ENCODE data around the gene MYO5B. TPM values are rescaled to one million over a fixed set of nuclear protein-coding genes. Genes with fewer than 3 reads are reported as not detected.
A peak's percentile ranks its signal among the peaks of the same experiment; 100 is the strongest.

The MYO5B gene
- total RNA-seq, 4 donors from 2014 or later: 2.0 to 13.9 (median 5.3) TPM

DNA sequence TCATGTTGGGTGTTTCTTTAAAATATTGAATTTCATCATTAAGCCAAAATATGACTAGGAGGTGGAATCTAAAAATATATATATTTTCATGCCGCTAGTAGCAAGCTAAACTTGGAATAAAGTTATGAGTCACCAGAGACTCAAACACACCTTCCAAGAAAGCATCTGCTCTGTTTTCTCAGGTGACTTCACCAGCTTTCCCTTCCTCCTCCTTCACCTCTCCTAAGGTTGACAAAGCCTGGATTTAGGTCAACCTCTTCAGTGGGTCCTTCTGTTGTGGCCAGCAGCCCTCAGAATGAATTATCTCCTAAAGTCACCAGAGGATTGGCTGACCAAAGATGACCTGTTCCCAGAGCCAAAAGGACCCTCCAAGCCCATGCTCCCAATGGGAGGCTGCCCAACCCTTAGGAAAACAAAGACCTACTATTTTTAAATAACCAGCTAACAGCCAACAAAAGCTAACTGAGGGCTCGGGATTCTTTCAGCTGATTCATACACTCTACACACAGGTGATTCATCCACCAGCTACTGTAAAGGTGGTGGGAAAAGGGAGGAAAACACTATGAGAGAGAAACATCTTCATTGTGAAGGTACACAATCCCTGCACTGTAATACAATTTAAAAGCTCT, 113.9 kb downstream of the MYO5B start:
- Histone ChIP-seq H3K9me3 (no peaks in the 10 kb centered on the region), H3K36me3 (no peaks in the 10 kb centered on the region), H3K4me3 (no peak overlapping the region), H3K27ac (replicated peaks in 1 of 4) (no peak overlapping the region), H3K27me3 (peaks cover 0 to 3% (median 0%) of the 10 kb centered on the region in 4 donors), H3K4me1 (peaks cover 0 to 12% (median 8%) of the 10 kb centered on the region in 4 donors)
- TF ChIP-seq POLR2AphosphoS5 (IDR thresholded peaks at IDR 0.05) (no peak), POLR2A (IDR thresholded peaks at IDR 0.05; ENCODE audit: low read depth) (no peak), EP300 (IDR thresholded peaks at IDR 0.05) (no peak)
- TF ChIP-seq, protein P1, sequence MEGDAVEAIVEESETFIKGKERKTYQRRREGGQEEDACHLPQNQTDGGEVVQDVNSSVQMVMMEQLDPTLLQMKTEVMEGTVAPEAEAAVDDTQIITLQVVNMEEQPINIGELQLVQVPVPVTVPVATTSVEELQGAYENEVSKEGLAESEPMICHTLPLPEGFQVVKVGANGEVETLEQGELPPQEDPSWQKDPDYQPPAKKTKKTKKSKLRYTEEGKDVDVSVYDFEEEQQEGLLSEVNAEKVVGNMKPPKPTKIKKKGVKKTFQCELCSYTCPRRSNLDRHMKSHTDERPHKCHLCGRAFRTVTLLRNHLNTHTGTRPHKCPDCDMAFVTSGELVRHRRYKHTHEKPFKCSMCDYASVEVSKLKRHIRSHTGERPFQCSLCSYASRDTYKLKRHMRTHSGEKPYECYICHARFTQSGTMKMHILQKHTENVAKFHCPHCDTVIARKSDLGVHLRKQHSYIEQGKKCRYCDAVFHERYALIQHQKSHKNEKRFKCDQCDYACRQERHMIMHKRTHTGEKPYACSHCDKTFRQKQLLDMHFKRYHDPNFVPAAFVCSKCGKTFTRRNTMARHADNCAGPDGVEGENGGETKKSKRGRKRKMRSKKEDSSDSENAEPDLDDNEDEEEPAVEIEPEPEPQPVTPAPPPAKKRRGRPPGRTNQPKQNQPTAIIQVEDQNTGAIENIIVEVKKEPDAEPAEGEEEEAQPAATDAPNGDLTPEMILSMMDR (IDR thresholded peaks at IDR 0.05): no peak
- 54% methylated on average over 2 of the region's 2 CpGs for whole genome bisulfite sequencing
- intact Hi-C loops (cut with DNase I): no loop called here
- no peak for DNase-seq (ENCODE audit: extremely low spot score)

DNA sequence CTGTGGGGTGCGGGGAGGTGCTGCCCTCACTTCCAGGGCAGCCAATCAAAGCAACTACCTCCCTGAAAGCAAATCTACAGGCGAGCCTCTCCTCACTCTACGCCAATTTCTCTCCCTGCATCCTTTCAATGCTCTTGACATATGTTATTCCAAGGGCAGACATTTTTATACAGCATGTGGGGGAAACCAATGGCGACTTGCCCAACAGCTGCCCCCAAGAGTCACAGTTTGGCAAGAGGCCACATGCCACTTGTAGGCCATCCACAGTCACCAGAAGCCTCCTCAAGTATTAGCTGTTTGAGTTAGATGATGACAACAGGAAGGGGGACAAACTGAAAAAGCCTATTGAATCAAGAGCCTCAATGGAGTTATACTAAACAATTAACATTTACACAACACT, 114.6 kb downstream of the MYO5B start:
- no peak for DNase-seq (ENCODE audit: extremely low spot score)
- Histone ChIP-seq H3K4me3 (no peak overlapping the region), H3K36me3 (no peaks in the 10 kb centered on the region), H3K9me3 (no peaks in the 10 kb centered on the region), H3K27ac (replicated peaks in 1 of 4) (no peak overlapping the region), H3K4me1 (peaks cover 0 to 12% (median 9%) of the 10 kb centered on the region in 4 donors), H3K27me3 (peaks cover 0 to 6% (median 0%) of the 10 kb centered on the region in 4 donors)
- intact Hi-C loops (cut with DNase I): no loop called here
- 66% methylated on average over 4 of the region's 4 CpGs for WGBS
- no peak for TF ChIP-seq EP300 (IDR thresholded peaks at IDR 0.05)
- no peak for TF ChIP-seq POLR2A (IDR thresholded peaks at IDR 0.05; ENCODE audit: low read depth)
- TF ChIP-seq POLR2AphosphoS5 (IDR thresholded peaks at IDR 0.05): no peak
- TF ChIP-seq, protein P1 (IDR thresholded peaks at IDR 0.05): no peak

DNA sequence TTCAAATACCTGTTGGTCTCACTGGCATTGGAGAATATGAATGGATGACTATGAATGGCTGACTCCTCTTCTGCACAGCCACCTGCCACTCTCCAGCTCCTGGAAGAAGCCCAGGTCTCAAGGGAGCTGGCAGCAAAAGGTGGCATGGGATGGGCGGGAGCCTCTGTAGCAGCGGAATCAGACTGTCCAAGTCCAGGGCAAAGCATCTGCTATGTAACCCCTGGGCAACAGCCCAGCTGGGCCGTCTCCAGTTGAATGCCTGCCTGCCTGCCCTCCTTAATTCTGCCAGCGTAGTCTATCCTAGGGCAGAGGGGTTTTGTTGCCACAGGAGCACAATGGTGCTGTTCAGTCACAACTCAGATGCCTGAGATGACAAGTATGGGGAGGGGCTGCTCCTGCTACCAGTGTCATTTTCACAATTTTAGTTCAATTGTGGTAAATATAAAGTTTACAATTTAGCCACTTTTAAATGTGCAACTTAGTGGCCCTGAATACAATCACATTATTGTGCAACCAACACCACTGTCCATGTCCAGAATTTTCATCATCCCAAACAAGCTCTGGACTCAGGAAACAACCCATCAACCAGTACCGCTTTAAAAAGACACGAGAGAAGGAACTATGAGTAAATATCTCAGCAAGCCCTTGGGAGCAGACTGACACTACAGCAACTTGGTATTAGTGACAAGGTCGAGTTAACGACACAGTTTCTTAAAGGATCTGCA, 115.2 kb downstream of the MYO5B start:
- 63% methylated on average over 5 of the region's 8 CpGs for WGBS
- no peak for DNase-seq (ENCODE audit: extremely low spot score)
- intact Hi-C loops (cut with DNase I): no loop called here
- Histone ChIP-seq H3K27me3 (peaks cover 0 to 10% (median 0%) of the 10 kb centered on the region in 4 donors), H3K9me3 (no peaks in the 10 kb centered on the region), H3K4me1 (peaks cover 0 to 12% (median 9%) of the 10 kb centered on the region in 4 donors), H3K36me3 (no peaks in the 10 kb centered on the region), H3K4me3 (no peak overlapping the region), H3K27ac (replicated peaks in 1 of 4) (no peak overlapping the region)
- TF ChIP-seq POLR2A (IDR thresholded peaks at IDR 0.05; ENCODE audit: low read depth) (no peak), POLR2AphosphoS5 (IDR thresholded peaks at IDR 0.05) (peak in 1 of 2 donors; percentile 10)

DNA sequence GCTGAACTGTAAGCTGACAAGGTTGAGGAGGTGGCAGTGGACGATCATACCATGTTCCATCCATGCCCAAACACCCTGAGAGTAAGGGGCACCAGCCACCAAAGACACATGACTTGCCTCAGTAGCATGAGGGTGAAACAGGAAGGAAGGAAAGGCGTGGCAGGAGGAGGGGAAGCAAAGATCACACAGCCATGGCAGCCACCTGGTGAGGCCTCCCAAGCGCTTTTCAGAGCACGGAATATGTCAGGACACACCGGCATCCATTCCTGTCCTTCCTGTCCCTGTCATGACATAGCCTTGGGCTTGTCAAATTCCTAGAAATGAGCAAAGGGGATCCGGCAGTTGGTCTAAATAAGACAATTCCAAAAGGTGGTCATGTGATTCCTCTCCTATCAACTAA, 118.7 kb downstream of the MYO5B start:
- Histone ChIP-seq H3K4me1 (peaks cover 0 to 19% (median 9%) of the 10 kb centered on the region in 4 donors), H3K9me3 (no peaks in the 10 kb centered on the region), H3K27ac (replicated peaks in 1 of 4) (no peak overlapping the region), H3K27me3 (peaks cover 0 to 10% (median 0%) of the 10 kb centered on the region in 4 donors), H3K36me3 (no peaks in the 10 kb centered on the region), H3K4me3 (no peak overlapping the region)
- WGBS: 75% methylated on average over 5 of the region's 6 CpGs
- TF ChIP-seq, protein P1 (IDR thresholded peaks at IDR 0.05): no peak
- TF ChIP-seq POLR2A (IDR thresholded peaks at IDR 0.05; ENCODE audit: low read depth) (no peak), POLR2AphosphoS5 (IDR thresholded peaks at IDR 0.05) (no peak), EP300 (IDR thresholded peaks at IDR 0.05) (no peak)
- intact Hi-C loops (cut with DNase I): no loop called here
- DNase-seq (ENCODE audit: extremely low spot score): no peak

- H3K36me3 ChIP-seq: no peaks in the 10 kb centered on the region
- H3K27ac ChIP-seq (replicated peaks in 1 of 4): no peak overlapping the region
- H3K4me3 ChIP-seq: no peak overlapping the region
- H3K27me3 ChIP-seq: peaks cover 0 to 10% (median 0%) of the 10 kb centered on the region in 4 donors
- H3K9me3 ChIP-seq: no peaks in the 10 kb centered on the region
- no peak for DNase-seq (ENCODE audit: extremely low spot score)
- H3K4me1 ChIP-seq: peaks cover 0 to 22% (median 9%) of the 10 kb centered on the region in 4 donors
- TF ChIP-seq, protein P1 (IDR thresholded peaks at IDR 0.05): no peak
- TF ChIP-seq POLR2AphosphoS5 (IDR thresholded peaks at IDR 0.05) (no peak), POLR2A (IDR thresholded peaks at IDR 0.05; ENCODE audit: low read depth) (no peak), EP300 (IDR thresholded peaks at IDR 0.05) (no peak)
- WGBS: 66% methylated on average over 4 of the region's 4 CpGs
- intact Hi-C loops (cut with DNase I): no loop called here
Measured at GRCh38 chr18:50075772-50076171, 119.2 kb downstream of the MYO5B start.

All from esophagus muscularis mucosa (tissue), 4 donors.